Measurements from ENCODE around the gene ADAMTS19. TPM values are rescaled to one million over a fixed set of nuclear protein-coding genes. Genes with fewer than 3 reads are reported as not detected.

ADAMTS19 gene
- total RNA-seq, 1 experiment from 2014 or later: 20.3 TPM

DNA sequence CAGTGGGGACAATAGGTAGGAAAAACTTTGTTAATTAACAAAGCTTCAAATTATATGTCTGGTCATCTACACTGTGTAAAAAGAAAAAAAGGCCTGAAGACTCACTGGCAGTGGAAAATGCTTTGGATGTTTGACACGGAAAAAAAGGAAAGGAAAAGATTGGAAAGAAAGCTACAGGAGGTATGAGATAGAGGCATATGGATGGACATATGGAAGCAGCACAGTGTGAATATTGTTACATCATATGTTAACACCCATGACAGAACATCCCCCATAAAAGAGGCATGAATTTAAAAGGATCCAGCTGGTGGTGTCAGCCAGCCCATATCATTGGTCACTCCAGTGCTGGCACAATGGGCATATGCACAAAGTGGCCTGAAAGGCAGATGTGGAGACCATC is 19.0 kb upstream of the ADAMTS19 start:
- Mint-ChIP-seq H3K27me3 (ENCODE audit: low read depth) (no peaks in the 10 kb centered on the region), H3K27ac (no peak overlapping the region), H3K4me1 (peaks cover 13 to 17% of the 10 kb centered on the region in 2 experiments), H3K4me3 (no peak overlapping the region), H3K36me3 (ENCODE audit: insufficient read depth in 1 of 3, low read depth in 3 of 3) (peaks cover 0 to 4% (median 0%) of the 10 kb centered on the region in 3 experiments; a peak in 2 of 7 replicates), H3K9me3 (no peaks in the 10 kb centered on the region; a peak in 1 of 5 replicates)
- Histone ChIP-seq H3K18ac (ENCODE audit: insufficient read length, low read depth, low read length) (no peak overlapping the region), H2AK5ac (ENCODE audit: insufficient read length, low read length) (no peak overlapping the region), H2BK5ac (ENCODE audit: insufficient read length, low read length) (no peak overlapping the region), H3K4ac (ENCODE audit: low read depth, low read length) (no peak overlapping the region), H3K56ac (ENCODE audit: insufficient read length, low read depth, low read length) (no peak overlapping the region), H3K27me3 (ENCODE audit: insufficient read depth, low read length) (no peaks in the 10 kb centered on the region), H3K79me2 (ENCODE audit: insufficient read depth, low read length) (no peaks in the 10 kb centered on the region), H4K20me1 (ENCODE audit: control insufficient read depth, insufficient read depth, insufficient read length) (no peaks in the 10 kb centered on the region), H2AFZ (ENCODE audit: low read length) (no peak overlapping the region), H4K91ac (ENCODE audit: insufficient read length, low read depth, low read length) (no peak overlapping the region), H3K23ac (ENCODE audit: insufficient read length, low read depth, low read length) (no peak overlapping the region), H3K79me1 (ENCODE audit: insufficient read depth, low read depth, low read length, poor library complexity, severe bottlenecking) (no peaks in the 10 kb centered on the region), H3K4me1 (ENCODE audit: insufficient read depth, low read length) (no peaks in the 10 kb centered on the region), H2BK15ac (ENCODE audit: low read depth, low read length) (no peak overlapping the region), H3K27ac (ENCODE audit: insufficient read length, low read depth, low read length) (no peak overlapping the region), H3K4me2 (ENCODE audit: insufficient read depth, insufficient read length, low read length) (no peak overlapping the region), H3K23me2 (ENCODE audit: insufficient read length, low read depth, low read length, poor library complexity, severe bottlenecking) (no peaks in the 10 kb centered on the region), H3K9ac (ENCODE audit: extremely low read depth, insufficient read length, low read length) (no peak overlapping the region), H4K5ac (ENCODE audit: insufficient read length, low read depth, low read length) (no peak overlapping the region), H2BK120ac (ENCODE audit: low read depth, low read length, poor library complexity, severe bottlenecking) (no peak overlapping the region), H3K14ac (ENCODE audit: insufficient read depth, low read length) (no peak overlapping the region), H4K8ac (replicated peaks; ENCODE audit: insufficient read length, low read depth, low read length) (no peak overlapping the region), H3T11ph (ENCODE audit: low read length) (no peak overlapping the region), H2BK12ac (ENCODE audit: insufficient read length, low read depth, low read length) (no peak overlapping the region), H2BK20ac (ENCODE audit: low read depth, low read length, poor library complexity, severe bottlenecking) (no peak overlapping the region), H3K9me3 (ENCODE audit: control insufficient read depth, low read depth, low read length) (no peaks in the 10 kb centered on the region)
- no peak for DNase-seq
- TF ChIP-seq, protein P1, sequence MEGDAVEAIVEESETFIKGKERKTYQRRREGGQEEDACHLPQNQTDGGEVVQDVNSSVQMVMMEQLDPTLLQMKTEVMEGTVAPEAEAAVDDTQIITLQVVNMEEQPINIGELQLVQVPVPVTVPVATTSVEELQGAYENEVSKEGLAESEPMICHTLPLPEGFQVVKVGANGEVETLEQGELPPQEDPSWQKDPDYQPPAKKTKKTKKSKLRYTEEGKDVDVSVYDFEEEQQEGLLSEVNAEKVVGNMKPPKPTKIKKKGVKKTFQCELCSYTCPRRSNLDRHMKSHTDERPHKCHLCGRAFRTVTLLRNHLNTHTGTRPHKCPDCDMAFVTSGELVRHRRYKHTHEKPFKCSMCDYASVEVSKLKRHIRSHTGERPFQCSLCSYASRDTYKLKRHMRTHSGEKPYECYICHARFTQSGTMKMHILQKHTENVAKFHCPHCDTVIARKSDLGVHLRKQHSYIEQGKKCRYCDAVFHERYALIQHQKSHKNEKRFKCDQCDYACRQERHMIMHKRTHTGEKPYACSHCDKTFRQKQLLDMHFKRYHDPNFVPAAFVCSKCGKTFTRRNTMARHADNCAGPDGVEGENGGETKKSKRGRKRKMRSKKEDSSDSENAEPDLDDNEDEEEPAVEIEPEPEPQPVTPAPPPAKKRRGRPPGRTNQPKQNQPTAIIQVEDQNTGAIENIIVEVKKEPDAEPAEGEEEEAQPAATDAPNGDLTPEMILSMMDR (conservative IDR thresholded peaks at IDR 0.05): no peak
- no CpG with 5 or more reads among the region's 1 CpG for WGBS (ENCODE audit: extremely low coverage, insufficient read length, low lambda C conversion rate)
